Upper lobe of left lung (tissue), 6 donors: ENCODE results near the gene EPB41L4B. TPM values are rescaled to one million over a fixed set of nuclear protein-coding genes. Genes with fewer than 3 reads are reported as not detected.

ENCODE experiments used
- ATAC-seq, 2 donors: fragments of 200-7000 bp; cut with Tn5 transposase; one replicate each; pipeline ENCODE4 v1.9.1; 2022; ENCODE audit warnings: mild to moderate bottlenecking in 2 of 2, moderate library complexity in 2 of 2; ENCODE audit not compliant: low FRiP score in 2 of 2
- DNase-seq, 2 donors: peaks; one replicate each; pipeline ENCODE4 v3.0.0-alpha.2; 2019 to 2020
- H3K27ac ChIP-seq, 4 donors: fragments of 200-600 bp; sonication (generic); one replicate each; pipeline ENCODE4 v1.5.1; 2016 to 2019
- H3K27me3 ChIP-seq, 4 donors: fragments of 200-600 bp; sonication (generic); one replicate each; pipeline ENCODE4 v1.5.1; 2017 to 2019
- H3K36me3 ChIP-seq, 4 donors: fragments of 200-600 bp; sonication (generic); one replicate each; pipeline ENCODE4 v1.5.1; 2016 to 2019
- H3K4me1 ChIP-seq, 4 donors: fragments of 200-600 bp; sonication (generic); one replicate each; pipeline ENCODE4 v1.5.1; 2018 to 2019
- H3K4me3 ChIP-seq, 4 donors: fragments of 200-600 bp; sonication (generic); one replicate each; pipeline ENCODE4 v1.5.1; 2017 to 2019; ENCODE audit warnings: mild to moderate bottlenecking in 2 of 4, moderate library complexity in 1 of 4
- H3K9me3 ChIP-seq, 4 donors: fragments of 200-600 bp; sonication (generic); one replicate each; pipeline ENCODE4 v1.5.1; 2018 to 2019
- EP300 ChIP-seq, 4 donors: sonication (generic); formaldehyde crosslinking; IDR thresholded peaks; one replicate each; pipeline ENCODE4 v1.5.1; 2017; ENCODE audit warnings: antibody characterized with exemption in 4 of 4, control low read depth in 2 of 4
- POLR2A ChIP-seq, 4 donors: fragments of 450-650 bp; IDR thresholded peaks; one replicate each; pipeline ENCODE4 v1.5.1; 2016 to 2017; ENCODE audit warnings: antibody characterized with exemption in 4 of 4, mild to moderate bottlenecking in 2 of 4
- POLR2AphosphoS5 ChIP-seq, 2 donors: sonication (generic); formaldehyde crosslinking; IDR thresholded peaks; one replicate each; pipeline ENCODE4 v1.5.1; 2017; ENCODE audit warnings: antibody characterized with exemption in 2 of 2
- WGBS, 2 donors: methylation state at CpG; one replicate each; pipeline ENCODE4 v1.1.5; 2017 to 2018; 5-methylcytosine and 5-hydroxymethylcytosine counted together
- total RNA-seq, 6 donors: library from RNA; depleted of rRNA in 4 of 6; stranded (reverse); fragments of >200 nt in 4 of 6; gene quantifications; one replicate each; pipeline versions ENCODE4 v1.1.0 to v1.2.1, GENCODE V29; 2016 to 2021
- TF ChIP-seq, protein P1 (sequence below), 6 experiments: fragments of 450-650 bp in 4 of 6; fragments of 200-600 bp in 2 of 6; sonication (generic) in 2 of 6; IDR thresholded peaks; one replicate each; pipeline ENCODE4 v1.5.1; 2016 to 2019; ENCODE audit warnings: antibody characterized with exemption in 6 of 6
- donor health status: DM: no; HTN: no; CAD: no; lungs with moderate emphysema.
- donor health status: DM: no; HTN: yes; CAD: no; lungs with severe emphysema.

Gene EPB41L4B
- total RNA-seq, 6 donors from 2014 or later = 8.3 to 28.0 (median 10.9) TPM

DNA sequence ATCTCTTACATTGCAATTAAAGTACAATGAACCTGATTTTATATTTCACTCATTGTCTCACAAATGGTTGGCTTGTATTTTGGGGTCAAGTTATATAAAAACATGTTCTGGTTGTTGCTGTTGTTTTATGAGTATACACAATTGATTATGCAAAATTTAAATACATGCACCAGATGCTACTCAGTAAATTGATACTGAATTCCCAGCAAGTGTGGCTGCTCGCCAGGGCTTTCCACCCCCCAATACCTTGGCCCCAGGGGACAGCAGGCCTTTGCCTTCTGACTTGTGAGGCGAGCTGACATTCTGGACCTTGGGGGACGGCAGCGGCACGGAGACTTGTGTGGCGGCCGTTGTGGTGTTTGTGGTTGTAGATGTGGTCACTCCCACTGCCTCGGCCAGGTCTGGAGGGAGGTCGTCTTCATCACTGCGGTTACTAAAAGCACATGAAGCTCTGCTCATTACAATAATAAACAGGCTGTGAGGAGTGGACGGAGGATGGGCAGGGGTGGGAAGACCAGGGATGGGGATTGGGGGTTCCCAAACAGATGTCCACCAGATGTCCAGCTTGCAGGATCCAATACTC is 126.8 kb downstream of the EPB41L4B start:
- H3K4me3 ChIP-seq = no peak overlapping the region
- H3K27me3 ChIP-seq = no peaks in the 10 kb centered on the region
- H3K27ac ChIP-seq = no peak overlapping the region
- WGBS, 2 donors = 60 to 66% methylated on average over 11 of the region's 11 CpGs
- no peaks in the 10 kb centered on the region for H3K36me3 ChIP-seq
- no peaks in the 10 kb centered on the region for H3K9me3 ChIP-seq
- H3K4me1 ChIP-seq = no peaks in the 10 kb centered on the region
- TF ChIP-seq EP300 (IDR thresholded peaks at IDR 0.05) (no peak), POLR2AphosphoS5 (IDR thresholded peaks at IDR 0.05) (no peak), POLR2A (IDR thresholded peaks at IDR 0.05) (no peak)
- TF ChIP-seq, protein P1, sequence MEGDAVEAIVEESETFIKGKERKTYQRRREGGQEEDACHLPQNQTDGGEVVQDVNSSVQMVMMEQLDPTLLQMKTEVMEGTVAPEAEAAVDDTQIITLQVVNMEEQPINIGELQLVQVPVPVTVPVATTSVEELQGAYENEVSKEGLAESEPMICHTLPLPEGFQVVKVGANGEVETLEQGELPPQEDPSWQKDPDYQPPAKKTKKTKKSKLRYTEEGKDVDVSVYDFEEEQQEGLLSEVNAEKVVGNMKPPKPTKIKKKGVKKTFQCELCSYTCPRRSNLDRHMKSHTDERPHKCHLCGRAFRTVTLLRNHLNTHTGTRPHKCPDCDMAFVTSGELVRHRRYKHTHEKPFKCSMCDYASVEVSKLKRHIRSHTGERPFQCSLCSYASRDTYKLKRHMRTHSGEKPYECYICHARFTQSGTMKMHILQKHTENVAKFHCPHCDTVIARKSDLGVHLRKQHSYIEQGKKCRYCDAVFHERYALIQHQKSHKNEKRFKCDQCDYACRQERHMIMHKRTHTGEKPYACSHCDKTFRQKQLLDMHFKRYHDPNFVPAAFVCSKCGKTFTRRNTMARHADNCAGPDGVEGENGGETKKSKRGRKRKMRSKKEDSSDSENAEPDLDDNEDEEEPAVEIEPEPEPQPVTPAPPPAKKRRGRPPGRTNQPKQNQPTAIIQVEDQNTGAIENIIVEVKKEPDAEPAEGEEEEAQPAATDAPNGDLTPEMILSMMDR (IDR thresholded peaks at IDR 0.05) = no peak
- ATAC-seq = no peak
- DNase-seq = peak in 1 of 2 donors; percentile 43

DNA sequence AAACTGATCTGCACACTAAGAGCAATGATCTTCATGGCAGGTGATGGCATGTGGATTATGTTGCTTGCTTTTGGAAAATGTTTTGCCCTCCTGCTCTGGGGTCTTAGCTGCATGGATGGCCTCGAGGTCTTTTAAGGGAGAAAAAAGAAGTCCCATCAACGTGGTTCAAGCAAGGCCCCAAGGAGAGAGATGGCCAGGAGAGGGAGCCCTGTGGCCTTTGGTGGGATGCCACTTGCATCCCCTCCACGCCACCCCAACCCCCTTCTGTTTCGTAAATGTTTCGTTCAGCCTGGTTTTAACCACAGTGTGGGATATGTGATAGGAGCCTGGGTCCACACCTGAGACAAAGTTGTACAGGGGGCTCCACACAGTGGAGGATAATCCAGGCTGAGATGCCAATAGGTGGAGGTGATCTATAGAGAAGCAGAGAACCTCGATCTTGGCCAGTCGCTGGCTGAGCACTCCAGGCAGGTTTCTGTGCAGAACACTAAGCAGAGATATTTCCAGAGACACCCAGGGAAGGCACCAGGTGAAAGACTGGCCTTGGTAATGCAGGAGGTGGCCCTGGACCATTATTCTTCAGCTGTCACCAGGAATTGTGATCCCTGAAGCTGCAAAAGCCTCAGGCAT is 128.0 kb downstream of the EPB41L4B start:
- Histone ChIP-seq H3K9me3 (no peaks in the 10 kb centered on the region), H3K4me1 (no peaks in the 10 kb centered on the region), H3K27me3 (no peaks in the 10 kb centered on the region), H3K36me3 (no peaks in the 10 kb centered on the region), H3K4me3 (no peak overlapping the region), H3K27ac (no peak overlapping the region)
- ATAC-seq (peak in 1 of 2 donors; percentile 12), DNase-seq (no peak)
- TF ChIP-seq, protein P1 (IDR thresholded peaks at IDR 0.05) = peak in 3 of 6 experiments; percentile 27 to 36 (median 30)
- no peak for TF ChIP-seq POLR2AphosphoS5 (IDR thresholded peaks at IDR 0.05)
- 52 to 64% methylated on average over 7 of the region's 7 CpGs for WGBS, 2 donors

DNA sequence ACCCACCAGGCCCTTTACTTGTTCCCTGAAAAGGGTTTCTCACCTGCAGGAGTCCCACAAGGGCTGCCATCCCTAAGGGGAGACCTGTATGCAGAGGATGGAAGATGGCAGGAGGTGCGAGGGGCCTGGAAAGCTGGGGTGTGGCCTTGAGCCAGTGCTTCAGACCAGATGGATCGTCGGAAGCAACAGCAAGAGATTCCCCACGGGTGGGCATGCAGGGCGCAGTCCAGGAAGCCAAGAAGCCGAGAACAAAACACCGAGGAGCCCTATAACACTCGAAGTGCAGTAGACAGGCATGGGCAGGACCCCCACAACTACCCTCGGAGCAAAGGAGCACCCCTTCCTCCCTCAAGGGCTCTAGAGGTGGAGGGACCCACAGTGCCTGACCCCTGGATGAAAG is 129.1 kb downstream of the EPB41L4B start:
- DNase-seq (no peak), ATAC-seq (no peak)
- no peaks in the 10 kb centered on the region for H3K27me3 ChIP-seq
- TF ChIP-seq POLR2AphosphoS5 (IDR thresholded peaks at IDR 0.05) (no peak), POLR2A (IDR thresholded peaks at IDR 0.05) (no peak), EP300 (IDR thresholded peaks at IDR 0.05) (no peak)
- TF ChIP-seq, protein P1 (IDR thresholded peaks at IDR 0.05) = no peak
- H3K27ac ChIP-seq = no peak overlapping the region
- H3K9me3 ChIP-seq = no peaks in the 10 kb centered on the region
- WGBS, 2 donors = 88 to 92% methylated on average over 9 of the region's 9 CpGs
- H3K36me3 ChIP-seq = no peaks in the 10 kb centered on the region
- no peaks in the 10 kb centered on the region for H3K4me1 ChIP-seq
- no peak overlapping the region for H3K4me3 ChIP-seq

DNA sequence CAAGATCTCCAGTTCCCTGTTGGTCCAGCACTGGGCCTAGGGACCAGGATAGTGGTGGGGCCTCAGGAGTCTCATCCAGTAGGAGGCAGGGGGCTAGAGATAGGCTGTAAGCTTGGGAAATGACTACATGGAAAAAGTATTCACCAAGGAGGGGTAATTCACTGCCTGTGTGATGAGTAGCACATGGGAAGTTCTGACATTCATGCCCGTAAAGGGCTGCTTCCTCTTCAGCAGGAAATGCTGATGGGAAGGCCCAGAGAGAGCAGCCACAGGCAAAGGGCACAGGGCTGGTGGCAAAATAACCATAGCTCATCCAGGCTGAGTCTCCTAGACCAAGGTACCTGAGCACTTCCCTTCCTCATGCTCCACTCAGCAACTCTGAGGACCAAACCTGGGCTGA is 130.7 kb downstream of the EPB41L4B start:
- no peaks in the 10 kb centered on the region for H3K9me3 ChIP-seq
- H3K36me3 ChIP-seq = no peaks in the 10 kb centered on the region
- TF ChIP-seq EP300 (IDR thresholded peaks at IDR 0.05) (no peak), POLR2A (IDR thresholded peaks at IDR 0.05) (no peak), POLR2AphosphoS5 (IDR thresholded peaks at IDR 0.05) (no peak)
- TF ChIP-seq, protein P1 (IDR thresholded peaks at IDR 0.05) = no peak
- no peak for DNase-seq
- no peaks in the 10 kb centered on the region for H3K27me3 ChIP-seq
- no peak for ATAC-seq
- no peak overlapping the region for H3K27ac ChIP-seq
- H3K4me1 ChIP-seq = no peaks in the 10 kb centered on the region
- no peak overlapping the region for H3K4me3 ChIP-seq
- WGBS, 2 donors = 56 to 78% methylated on average over 1 of the region's 1 CpG
